Uterus (tissue), 2 donors: ENCODE data around the gene KCNAB2.

Source experiments
- POLR2A ChIP-seq, 2 donors: fragments of 450-650 bp; IDR thresholded peaks; one replicate each; pipeline ENCODE4 v1.6.1; 2016; ENCODE audit warnings: antibody characterized with exemption in 2 of 2, mild to moderate bottlenecking in 1 of 2, moderate library complexity in 1 of 2
- TF ChIP-seq, protein P1 (sequence below), 4 experiments: fragments of 200-600 bp in 2 of 4; fragments of 450-650 bp in 2 of 4; sonication (generic) in 2 of 4; IDR thresholded peaks; one replicate each; pipeline ENCODE4 v1.5.1; 2016 to 2019; ENCODE audit warnings: antibody characterized with exemption in 4 of 4, mild to moderate bottlenecking in 2 of 4, moderate library complexity in 1 of 4

DNA sequence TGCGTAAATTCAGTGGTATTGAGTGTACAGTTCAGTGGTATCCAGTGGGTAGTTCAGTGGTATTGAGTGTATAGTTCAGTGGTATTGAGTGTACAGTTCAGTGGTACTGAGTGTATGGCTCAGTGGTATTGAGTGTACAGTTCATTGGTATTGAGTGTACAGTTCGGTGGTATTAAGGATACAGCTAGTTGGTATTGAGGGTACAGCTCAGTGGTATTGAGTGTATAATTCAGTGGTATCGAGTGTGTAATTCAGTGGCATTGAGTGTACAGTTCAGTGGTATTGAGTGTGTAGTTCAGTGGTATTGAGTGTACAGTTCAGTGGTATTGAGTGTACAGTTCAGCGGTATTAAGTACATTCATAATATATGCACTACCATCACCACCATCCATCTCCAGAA lies 23.5 kb upstream of the KCNAB2 start:
- TF ChIP-seq, protein P1, sequence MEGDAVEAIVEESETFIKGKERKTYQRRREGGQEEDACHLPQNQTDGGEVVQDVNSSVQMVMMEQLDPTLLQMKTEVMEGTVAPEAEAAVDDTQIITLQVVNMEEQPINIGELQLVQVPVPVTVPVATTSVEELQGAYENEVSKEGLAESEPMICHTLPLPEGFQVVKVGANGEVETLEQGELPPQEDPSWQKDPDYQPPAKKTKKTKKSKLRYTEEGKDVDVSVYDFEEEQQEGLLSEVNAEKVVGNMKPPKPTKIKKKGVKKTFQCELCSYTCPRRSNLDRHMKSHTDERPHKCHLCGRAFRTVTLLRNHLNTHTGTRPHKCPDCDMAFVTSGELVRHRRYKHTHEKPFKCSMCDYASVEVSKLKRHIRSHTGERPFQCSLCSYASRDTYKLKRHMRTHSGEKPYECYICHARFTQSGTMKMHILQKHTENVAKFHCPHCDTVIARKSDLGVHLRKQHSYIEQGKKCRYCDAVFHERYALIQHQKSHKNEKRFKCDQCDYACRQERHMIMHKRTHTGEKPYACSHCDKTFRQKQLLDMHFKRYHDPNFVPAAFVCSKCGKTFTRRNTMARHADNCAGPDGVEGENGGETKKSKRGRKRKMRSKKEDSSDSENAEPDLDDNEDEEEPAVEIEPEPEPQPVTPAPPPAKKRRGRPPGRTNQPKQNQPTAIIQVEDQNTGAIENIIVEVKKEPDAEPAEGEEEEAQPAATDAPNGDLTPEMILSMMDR (IDR thresholded peaks at IDR 0.05): no peak
- TF ChIP-seq POLR2A (IDR thresholded peaks at IDR 0.05): no peak
